Measurements from ENCODE around the gene KDM5A.
"Not testable (repeated sequence)": the region's sequence is repeated elsewhere in the genome, so short reads cannot be mapped to it uniquely, and the experiment has no call there.

The KDM5A gene

GRCh38 chr12:307406-307805, 81.7 kb downstream of the KDM5A start:
- TF ChIP-seq, protein P1, sequence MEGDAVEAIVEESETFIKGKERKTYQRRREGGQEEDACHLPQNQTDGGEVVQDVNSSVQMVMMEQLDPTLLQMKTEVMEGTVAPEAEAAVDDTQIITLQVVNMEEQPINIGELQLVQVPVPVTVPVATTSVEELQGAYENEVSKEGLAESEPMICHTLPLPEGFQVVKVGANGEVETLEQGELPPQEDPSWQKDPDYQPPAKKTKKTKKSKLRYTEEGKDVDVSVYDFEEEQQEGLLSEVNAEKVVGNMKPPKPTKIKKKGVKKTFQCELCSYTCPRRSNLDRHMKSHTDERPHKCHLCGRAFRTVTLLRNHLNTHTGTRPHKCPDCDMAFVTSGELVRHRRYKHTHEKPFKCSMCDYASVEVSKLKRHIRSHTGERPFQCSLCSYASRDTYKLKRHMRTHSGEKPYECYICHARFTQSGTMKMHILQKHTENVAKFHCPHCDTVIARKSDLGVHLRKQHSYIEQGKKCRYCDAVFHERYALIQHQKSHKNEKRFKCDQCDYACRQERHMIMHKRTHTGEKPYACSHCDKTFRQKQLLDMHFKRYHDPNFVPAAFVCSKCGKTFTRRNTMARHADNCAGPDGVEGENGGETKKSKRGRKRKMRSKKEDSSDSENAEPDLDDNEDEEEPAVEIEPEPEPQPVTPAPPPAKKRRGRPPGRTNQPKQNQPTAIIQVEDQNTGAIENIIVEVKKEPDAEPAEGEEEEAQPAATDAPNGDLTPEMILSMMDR (IDR thresholded peaks at IDR 0.05; ENCODE audit: extremely low read depth, insufficient read depth, missing control alignments): no peak
- in situ Hi-C loops (cut with MboI; ENCODE audit: low pct_unique_long_range_greater_than_20kb, low sequenced_read_pairs, unreplicated experiment): no loop called here
- no peak for DNase-seq (ENCODE audit: low spot score)

DNA sequence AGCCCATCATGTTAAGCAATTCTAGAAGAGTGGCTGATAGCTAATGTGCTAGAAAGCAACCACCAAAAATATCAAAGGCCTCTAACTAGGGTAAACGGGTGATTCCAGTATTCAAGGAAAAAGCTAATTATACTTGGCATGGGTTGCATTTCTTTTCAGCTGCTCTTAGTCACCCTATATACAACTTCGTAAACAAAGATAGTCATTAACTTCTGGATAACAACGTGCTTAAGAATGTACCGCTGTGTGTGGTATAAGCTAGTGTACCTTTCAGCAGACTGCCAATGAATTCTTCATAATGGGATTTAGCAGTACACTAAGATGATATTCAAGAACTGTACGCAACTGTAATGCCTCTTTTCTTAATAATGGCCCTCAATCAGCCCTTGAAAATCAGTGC, 84.3 kb downstream of the KDM5A start:
- DNase-seq (ENCODE audit: low spot score): no peak
- TF ChIP-seq, protein P1 (IDR thresholded peaks at IDR 0.05; ENCODE audit: extremely low read depth, insufficient read depth, missing control alignments): no peak
- in situ Hi-C loops (cut with MboI; ENCODE audit: low pct_unique_long_range_greater_than_20kb, low sequenced_read_pairs, unreplicated experiment): no loop called here

DNA sequence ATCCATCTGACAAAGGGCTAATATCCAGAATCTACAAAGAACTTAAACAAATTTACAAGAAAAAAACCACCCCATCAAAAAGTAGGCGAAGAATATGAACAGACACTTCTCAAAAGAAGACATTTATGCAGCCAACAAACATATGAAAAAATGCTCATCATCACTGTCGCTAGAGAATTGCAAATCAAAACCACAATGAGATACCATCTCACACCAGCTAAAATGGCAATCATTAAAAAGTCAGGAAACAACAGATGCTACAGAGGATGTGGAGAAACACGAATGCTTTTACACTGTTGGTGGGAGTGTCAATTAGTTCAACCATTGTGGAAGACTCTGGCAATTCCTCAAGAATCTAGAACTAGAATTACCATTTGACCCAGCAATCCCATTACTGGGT, 86.4 kb downstream of the KDM5A start:
- in situ Hi-C loops (cut with MboI; ENCODE audit: low pct_unique_long_range_greater_than_20kb, low sequenced_read_pairs, unreplicated experiment); DNase-seq (ENCODE audit: low spot score): not testable (repeated sequence)

GRCh38 chr12:300166-300565, 89.0 kb downstream of the KDM5A start:
- in situ Hi-C loops (cut with MboI; ENCODE audit: low pct_unique_long_range_greater_than_20kb, low sequenced_read_pairs, unreplicated experiment): not testable (repeated sequence)

GRCh38 chr12:299511-299910, 89.6 kb downstream of the KDM5A start:
- DNase-seq (ENCODE audit: low spot score); in situ Hi-C loops (cut with MboI; ENCODE audit: low pct_unique_long_range_greater_than_20kb, low sequenced_read_pairs, unreplicated experiment): not testable (repeated sequence)

More at GRCh38 chr12:300166-300565, 89.0 kb downstream of the KDM5A start:
- DNase-seq (ENCODE audit: low spot score): not testable (repeated sequence)

DNA sequence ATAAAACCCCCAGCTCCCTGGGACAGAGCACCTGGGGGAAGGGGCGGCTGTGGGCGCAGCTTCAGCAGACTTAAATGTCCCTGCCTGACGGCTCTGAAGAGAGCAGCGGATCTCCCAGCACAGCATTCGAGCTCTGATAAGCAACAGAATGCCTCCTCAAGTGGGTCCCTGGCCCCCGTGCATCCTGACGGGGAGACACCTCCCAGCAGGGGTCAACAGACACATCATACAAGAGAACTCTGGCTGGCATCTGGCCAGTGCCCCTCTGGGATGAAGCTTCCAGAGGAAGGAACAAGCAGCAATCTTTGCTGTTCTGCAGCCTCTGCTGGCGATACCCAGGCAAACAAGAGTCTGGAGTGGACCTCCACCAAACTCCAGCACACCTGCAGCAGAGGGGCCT, 91.1 kb downstream of the KDM5A start:
- in situ Hi-C loops (cut with MboI; ENCODE audit: low pct_unique_long_range_greater_than_20kb, low sequenced_read_pairs, unreplicated experiment): not testable (repeated sequence)

GRCh38 chr12:295132-295531, 94.0 kb downstream of the KDM5A start:
- DNase-seq (ENCODE audit: low spot score): no peak
- TF ChIP-seq, protein P1 (IDR thresholded peaks at IDR 0.05; ENCODE audit: extremely low read depth, insufficient read depth, missing control alignments): no peak
- in situ Hi-C loops (cut with MboI; ENCODE audit: low pct_unique_long_range_greater_than_20kb, low sequenced_read_pairs, unreplicated experiment): no loop called here

More for the DNA sequence above, 91.1 kb downstream of the KDM5A start:
- DNase-seq (ENCODE audit: low spot score): not testable (repeated sequence)

DNA sequence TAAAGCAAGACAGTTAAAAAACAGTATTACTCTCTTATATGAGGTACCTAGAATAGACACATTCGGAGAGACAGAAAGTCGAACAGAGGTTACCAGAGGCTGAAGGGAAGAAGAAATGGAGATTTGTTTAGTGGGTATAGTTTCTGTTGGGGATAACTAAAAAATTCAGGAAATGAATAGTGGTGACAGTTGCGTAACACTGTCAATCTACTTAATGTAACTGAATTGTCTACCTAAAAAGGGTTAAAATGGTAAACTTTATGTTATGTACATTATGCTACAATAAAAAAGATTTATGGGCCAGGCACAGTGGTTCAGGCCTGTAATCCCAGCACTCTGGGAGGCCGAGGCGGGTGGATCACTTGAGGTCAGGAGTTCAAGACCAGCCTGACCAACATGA, 95.9 kb downstream of the KDM5A start:
- in situ Hi-C loops (cut with MboI; ENCODE audit: low pct_unique_long_range_greater_than_20kb, low sequenced_read_pairs, unreplicated experiment): no loop called here
- no peak for DNase-seq (ENCODE audit: low spot score)
- TF ChIP-seq, protein P1 (IDR thresholded peaks at IDR 0.05; ENCODE audit: extremely low read depth, insufficient read depth, missing control alignments): no peak

- in situ Hi-C loops (cut with MboI; ENCODE audit: low pct_unique_long_range_greater_than_20kb, low sequenced_read_pairs, unreplicated experiment): no loop called here
- TF ChIP-seq, protein P1 (IDR thresholded peaks at IDR 0.05; ENCODE audit: extremely low read depth, insufficient read depth, missing control alignments): no peak
- no peak for DNase-seq (ENCODE audit: low spot score)
Observed at GRCh38 chr12:292186-292585, 96.9 kb downstream of the KDM5A start.
